GM19043 (cell line): ENCODE results near the gene BFAR.
"Not testable (repeated sequence)": the region's sequence is repeated elsewhere in the genome, so short reads cannot be mapped to it uniquely, and the experiment has no call there.

Experiments
- ATAC-seq: cut with Tn5 transposase; IDR thresholded peaks from one replicate; pipeline ENCODE4 v1.9.1; 2021; ENCODE audit warnings: low read depth; ENCODE audit not compliant: unreplicated experiment

BFAR gene

GRCh38 chr16:14635395-14636165 is 2.8 kb downstream of the BFAR start:
- ATAC-seq: no peak

GRCh38 chr16:14636179-14636950 is 3.6 kb downstream of the BFAR start:
- ATAC-seq: not testable (repeated sequence)

DNA sequence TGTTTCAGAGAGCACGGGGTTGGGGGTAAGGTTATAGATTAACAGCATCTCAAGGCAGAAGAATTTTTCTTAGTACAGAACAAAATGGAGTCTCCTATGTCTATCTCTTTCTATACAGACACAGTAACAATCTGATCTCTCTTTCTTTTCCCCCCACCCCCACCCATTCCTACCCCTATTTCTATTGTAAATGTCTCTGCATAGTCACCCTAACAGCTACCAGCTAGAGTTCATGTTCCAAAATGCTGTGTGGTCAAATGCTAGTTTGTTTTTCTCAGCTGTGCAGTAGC is 4.1 kb downstream of the BFAR start:
- not testable (repeated sequence) for ATAC-seq

DNA sequence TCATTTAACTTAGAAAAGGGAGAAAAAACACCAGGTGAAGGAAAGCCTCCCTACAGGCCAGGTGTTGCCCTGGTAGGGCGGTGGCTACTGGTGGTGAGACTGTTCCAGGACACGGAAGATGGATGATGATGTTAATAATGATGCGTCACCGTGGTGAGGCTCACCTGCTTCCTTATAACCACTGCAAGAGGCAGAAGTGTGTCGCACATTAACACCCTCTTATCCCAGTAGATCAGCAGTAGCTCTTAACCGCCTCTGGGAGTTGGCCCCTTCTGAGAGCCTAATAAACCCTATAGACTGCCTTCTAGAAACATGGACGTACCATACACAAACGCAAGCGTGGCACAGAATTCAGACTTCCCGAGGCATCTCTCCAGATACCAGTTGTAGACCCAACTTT is 7.8 kb downstream of the BFAR start:
- ATAC-seq: no peak

GRCh38 chr16:14641206-14641605 is 8.5 kb downstream of the BFAR start:
- no peak for ATAC-seq

DNA sequence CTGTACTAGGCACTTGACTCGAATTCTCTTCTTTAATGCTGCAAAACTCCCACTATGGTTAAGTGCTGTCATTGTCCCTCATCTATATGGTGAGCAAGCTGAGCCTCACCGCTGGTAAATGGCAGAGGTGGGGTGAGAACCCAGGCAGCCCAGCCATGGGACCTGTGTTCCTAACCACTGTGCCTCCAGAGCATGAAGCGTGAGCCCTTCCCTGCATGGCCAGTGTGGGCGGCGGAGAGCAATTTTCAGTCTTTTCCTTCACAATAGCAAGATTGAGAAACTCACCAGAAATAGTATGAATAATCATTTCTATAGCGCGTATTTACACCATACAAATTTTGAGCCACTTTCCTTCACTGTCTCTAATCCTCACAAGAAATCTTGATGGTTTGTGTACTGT is 9.2 kb downstream of the BFAR start:
- ATAC-seq: no peak

DNA sequence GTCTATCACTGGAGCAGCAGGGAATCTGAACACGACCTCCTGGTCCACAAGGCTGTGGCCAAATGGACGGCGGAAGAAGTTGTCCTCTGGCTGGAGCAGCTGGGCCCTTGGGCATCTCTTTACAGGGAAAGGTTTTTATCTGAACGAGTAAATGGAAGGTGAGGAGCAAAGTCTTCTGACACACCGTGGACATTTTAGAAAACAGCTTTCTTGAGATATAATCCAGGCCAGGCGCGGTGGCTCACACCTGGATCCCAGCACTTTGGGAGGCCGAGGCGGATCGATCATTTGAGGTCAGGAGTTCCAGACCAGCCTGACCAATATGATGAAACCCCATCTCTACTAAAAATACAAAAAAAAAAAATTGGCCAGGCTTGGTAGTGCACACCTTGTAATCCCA is 17.1 kb downstream of the BFAR start:
- no peak for ATAC-seq

- no peak for ATAC-seq
These were observed 17.9 kb downstream of the BFAR start for GRCh38 chr16:14650629-14651028.

DNA sequence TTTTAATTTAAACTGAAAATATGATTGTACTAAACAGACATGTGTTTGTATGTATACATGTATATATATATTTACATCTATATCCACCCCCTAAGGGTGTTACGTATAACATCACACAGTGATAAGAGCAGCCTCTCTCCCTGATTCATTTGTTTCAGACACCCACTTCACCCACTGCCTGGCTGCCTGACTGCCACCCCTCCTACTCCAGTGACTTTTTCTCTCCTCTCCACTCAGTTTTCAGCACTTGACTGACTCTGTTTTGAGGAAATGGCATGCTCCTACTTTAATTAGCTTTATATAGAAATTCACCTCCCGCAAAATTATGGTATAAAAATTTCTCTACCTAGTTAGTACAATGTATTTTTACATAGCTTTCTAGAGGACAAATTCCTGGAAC is 20.0 kb downstream of the BFAR start:
- no peak for ATAC-seq

DNA sequence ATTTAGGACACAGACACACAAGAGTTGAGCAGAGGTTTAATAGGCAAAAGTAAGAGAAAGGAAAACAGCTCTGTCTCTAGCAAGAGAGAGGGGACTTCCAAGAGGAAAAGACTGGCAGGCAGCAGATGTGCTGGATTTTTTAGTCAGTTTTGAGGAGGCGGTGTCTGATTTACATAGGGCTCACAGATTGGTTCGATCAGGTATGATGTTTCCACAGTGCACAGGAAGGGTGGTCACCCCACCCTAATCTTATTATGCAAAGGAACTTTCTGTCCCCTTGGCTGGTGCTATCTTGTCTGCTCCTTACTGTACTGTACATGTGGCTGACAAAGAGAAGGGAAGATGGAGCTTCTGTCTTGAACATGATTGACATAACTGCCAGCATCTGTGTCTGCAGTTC is 25.3 kb downstream of the BFAR start:
- ATAC-seq: peak; percentile 82

DNA sequence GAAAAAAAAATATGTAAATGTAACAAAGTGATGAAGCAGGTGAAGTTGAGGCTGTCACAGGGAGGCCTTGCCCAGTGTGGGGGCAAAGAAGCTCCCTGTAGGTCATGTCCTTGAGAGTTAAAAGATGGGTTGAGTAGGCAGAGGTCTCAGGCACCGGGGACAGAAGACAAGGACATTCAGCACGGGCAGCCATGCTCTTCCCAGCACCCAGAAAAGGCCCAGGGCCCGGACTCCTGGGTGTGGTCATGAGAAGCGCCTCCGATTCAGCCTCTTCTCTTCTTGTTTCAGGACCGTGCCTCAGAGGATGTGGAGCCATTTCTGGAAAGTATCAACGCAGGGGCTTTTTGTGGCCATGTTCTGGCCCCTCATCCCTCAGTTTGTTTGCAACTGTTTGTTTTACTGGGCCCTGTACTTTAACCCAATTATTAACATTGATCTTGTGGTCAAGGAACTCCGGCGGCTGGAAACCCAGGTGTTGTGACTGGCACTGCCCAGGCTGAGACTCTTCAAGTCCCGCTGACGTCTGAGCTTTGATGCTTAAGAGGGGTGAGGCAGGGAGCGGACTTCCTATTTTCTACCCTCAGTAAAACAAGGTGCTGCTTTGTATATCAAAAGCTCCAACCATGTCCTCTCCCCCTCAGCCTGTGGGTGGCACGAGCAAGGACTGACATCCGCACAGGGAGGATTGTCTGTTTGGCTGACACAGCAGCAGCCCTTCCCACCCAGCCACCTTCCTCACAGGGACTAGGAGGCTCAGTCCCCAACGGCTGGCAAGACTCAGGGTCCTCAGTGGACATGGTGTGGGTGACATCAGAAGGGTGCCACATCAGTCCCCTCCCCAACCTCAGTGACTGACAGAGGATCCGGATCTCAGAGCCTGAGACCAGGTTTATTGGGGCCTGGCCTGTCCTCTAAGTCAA is 34.9 kb downstream of the BFAR start:
- no peak for ATAC-seq

DNA sequence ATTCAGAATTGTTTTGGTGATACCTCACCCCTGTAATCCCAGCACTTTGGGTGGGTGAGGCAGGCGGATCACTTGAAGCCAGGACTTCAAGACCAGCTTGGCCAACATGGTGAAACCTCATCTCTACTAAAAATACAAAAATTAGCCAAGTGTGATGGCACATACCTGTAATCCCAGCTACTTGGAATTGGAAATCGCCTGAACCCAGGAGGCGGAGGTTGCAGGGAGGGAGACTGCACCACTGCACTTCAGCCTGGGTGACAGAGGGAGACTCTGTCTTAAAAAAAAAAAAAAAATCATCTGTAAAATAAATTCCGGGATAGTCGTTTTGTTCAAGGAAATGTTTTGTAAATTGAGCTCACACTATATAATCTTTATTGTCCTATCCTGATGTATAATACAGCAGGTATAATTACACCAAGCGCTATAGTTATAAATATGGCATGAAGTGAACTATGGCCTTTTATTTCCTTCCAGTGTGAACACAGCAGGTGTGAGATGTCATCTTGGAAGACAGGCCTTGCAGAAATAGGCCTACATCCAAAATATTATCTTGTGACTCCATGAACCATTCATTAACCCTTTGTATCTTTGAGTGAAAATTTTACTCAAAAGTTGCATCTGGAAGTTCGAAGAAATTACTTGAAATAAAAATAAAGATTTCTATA is 35.9 kb downstream of the BFAR start:
- no peak for ATAC-seq

DNA sequence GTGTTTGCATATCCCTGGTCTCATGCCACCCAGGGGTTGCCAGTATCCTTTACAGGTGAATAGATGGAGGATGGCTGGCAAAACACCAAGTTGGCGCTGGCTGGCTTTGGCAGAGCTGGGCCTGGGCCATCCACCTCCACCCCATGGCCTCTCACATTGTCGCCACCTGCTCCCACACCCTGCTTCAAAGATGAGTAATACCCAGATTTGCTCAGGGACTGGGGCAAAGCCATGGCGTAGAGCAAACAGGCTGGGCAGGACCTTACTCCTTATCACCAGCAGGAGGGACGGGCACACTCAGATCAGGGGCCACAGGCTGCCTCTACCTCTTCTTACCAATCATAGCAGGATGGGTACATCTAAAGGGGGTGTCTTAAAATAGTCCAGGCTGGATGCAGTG is 37.0 kb downstream of the BFAR start:
- ATAC-seq: no peak

DNA sequence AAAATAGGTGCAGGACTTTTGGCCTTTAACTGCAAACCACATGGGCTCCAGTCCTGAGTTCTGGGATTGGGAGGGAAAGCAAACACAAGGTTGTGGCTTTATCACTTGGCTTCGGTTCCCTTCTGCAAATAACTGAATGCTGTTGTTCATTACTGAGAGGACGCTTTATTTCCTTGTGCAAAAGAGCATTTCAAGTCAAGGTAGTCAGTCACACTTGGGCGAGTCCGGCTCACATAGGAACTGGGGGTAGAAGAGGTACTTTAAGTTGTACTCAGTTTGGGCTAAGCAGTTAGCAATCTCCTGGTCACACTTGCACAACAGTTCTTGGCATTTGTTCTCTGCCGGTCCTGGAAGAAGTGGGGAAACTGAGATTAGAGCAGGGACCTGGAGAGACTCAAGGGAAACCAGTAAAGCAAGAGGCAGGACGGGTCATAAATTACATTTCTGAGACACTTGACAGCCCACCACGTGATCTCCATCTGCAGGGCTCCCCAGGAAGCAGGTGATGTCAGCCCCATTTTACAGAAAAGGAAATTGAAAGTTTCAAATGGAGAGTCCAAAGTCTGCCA is 39.7 kb downstream of the BFAR start:
- no peak for ATAC-seq

DNA sequence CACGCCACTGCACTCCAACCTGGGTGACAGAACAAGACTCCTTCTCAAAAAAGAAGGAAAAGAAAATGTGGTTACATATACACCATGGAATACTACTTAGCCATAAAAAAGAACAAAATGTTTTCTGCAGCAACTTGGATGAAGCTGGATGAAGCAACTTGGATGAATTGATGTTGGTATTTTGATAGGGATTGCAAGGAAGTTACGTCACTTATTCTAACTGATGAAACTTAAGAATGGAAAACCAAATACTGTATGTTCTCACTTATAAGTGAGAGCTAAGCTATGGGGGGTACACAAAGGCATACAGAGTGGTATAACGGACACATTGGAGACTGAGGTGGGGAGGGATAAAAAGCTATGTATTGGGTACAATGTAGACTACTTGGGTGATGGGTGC is 43.9 kb downstream of the BFAR start:
- no peak for ATAC-seq

GRCh38 chr16:14677627-14678026 is 44.9 kb downstream of the BFAR start:
- no peak for ATAC-seq

DNA sequence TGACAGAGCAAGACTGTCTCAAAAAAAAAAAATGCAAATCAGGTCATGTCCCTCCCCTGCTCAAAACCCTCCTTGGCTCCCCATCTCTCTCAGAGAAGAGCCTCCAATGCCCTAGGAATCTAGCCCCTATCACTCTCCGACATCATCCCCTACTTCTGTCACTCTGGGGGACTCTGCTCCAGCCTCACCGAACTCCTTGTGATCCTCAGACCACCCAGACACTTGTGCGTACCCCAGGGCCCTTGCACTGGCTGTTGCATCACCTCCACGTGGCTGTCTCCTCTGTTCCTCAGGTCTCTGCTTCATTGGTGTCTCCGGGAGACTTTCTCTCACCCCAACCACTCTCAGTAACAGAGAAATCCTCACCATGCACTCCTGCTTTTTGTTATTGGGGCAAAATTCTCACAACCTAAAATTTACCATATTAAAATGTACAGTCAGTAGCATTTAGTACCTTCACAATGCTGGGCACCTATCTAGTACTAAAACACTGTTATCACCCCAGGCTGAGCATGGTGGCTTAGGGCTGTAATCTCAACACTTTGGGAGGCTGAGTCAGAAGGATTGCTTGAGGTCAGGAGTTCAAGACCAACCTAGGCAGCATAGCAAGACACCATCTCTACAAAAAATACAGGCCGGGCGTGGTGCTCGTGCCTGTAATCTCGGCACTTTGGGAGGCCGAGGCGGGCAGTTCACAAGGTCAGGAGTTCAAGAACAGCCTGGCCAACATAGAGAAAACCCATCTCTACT is 46.2 kb downstream of the BFAR start:
- no peak for ATAC-seq

- not testable (repeated sequence) for ATAC-seq
These were observed 47.6 kb downstream of the BFAR start for GRCh38 chr16:14680396-14680795.

DNA sequence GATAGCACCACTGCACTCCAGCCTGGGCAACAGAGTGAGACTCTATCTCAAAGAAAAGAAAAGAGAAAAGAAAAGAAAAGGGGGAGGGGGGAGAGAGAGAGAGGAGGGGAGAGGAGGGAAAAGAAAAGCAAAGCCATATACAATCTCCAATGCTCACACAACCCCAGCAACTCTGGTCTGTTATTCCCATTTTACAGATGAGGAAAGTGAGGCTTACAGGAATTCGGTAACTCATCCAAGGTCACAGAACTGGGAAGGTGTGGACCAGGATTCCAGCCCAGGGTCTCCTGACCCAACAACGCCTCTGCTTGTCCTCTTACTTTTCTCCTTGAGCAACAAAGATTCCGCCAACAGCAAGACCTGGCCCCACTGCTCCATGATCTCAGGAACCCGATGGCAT is 48.4 kb downstream of the BFAR start:
- ATAC-seq: no peak

DNA sequence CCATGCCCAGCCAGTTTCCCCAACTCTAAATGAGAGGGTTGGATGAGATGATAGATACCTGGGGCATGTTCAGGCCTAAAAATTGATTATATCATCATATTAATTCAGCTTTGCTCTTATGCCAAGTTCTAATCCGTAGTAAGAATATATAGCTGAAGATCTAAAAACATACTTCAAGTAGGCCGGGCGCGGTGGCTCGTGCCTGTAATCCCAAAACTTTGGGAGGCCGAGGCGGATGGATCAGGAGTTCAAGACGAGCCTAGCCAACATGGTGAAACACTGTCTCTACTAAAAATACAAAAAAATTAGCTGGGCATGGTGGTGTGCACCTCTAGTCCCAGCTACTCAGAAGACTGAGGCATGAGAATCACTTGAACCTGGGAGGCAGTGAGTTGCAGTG is 49.4 kb downstream of the BFAR start:
- no peak for ATAC-seq
